GM13977 (cell line): ENCODE results near the gene AUTS2.

ENCODE experiments used
- DNase-seq: peaks from one replicate; pipeline ENCODE4 v3.0.0; 2012; ENCODE audit warnings: low spot score
- CTCF ChIP-seq: IDR thresholded peaks from 2 replicates; pipeline ENCODE4 v1.5.1; 2012; ENCODE audit warnings: mild to moderate bottlenecking, control low read depth; ENCODE audit not compliant: insufficient read depth; ENCODE audit errors: extremely low read depth, missing control alignments
- in situ Hi-C: fragments of 300-500 bp; cut with MboI; formaldehyde crosslinking; loops from one replicate; pipeline ENCODE4 v1.12.0; 2022; ENCODE audit warnings: low sequenced_read_pairs, low pct_unique_long_range_greater_than_20kb, mixed read lengths, inconsistent platforms; ENCODE audit not compliant: unreplicated experiment

The AUTS2 gene

GRCh38 chr7:69885431-69885830 lies 287.2 kb downstream of the AUTS2 start:
- no peak for TF ChIP-seq CTCF
- DNase-seq = no peak
- in situ Hi-C loops = no loop called here

- in situ Hi-C loops = no loop called here
- no peak for DNase-seq
- TF ChIP-seq CTCF = no peak
Observed at GRCh38 chr7:69889338-69889975, 291.2 kb downstream of the AUTS2 start.

GRCh38 chr7:69889976-69890351 lies 291.7 kb downstream of the AUTS2 start:
- in situ Hi-C loops = no loop called here
- TF ChIP-seq CTCF = no peak
- DNase-seq = no peak

- in situ Hi-C loops = no loop called here
- DNase-seq = no peak
Observed at GRCh38 chr7:69892790-69893189, 294.5 kb downstream of the AUTS2 start.

GRCh38 chr7:69893906-69894305 lies 295.6 kb downstream of the AUTS2 start:
- DNase-seq = no peak
- TF ChIP-seq CTCF = peak; percentile 68
- in situ Hi-C loops = no loop called here

More at GRCh38 chr7:69892790-69893189, 294.5 kb downstream of the AUTS2 start:
- no peak for TF ChIP-seq CTCF

- in situ Hi-C loops = no loop called here
- no peak for TF ChIP-seq CTCF
- no peak for DNase-seq
Observed at GRCh38 chr7:69895446-69895845, 297.2 kb downstream of the AUTS2 start.
